Natural killer cell (primary cell): Measurements from ENCODE around the gene CFAP57. TPM values are rescaled to one million over a fixed set of nuclear protein-coding genes. Genes with fewer than 3 reads are reported as not detected.

Source experiments
- ATAC-seq, 3 donors: fragments of 150-1000 bp in 2 of 3; fragments of 200-7000 bp in 1 of 3; cut with Tn5 transposase; 1 replicate in 1 of 3; 2 replicates in 2 of 3; pipeline ENCODE4 v1.10.0; 2021; ENCODE audit warnings: mild to moderate bottlenecking in 2 of 3, moderate library complexity in 2 of 3
- DNase-seq, 2 donors: peaks; one replicate each; pipeline versions ENCODE4 v3.0.0 to v3.0.0-alpha.2; 2013 to 2021; ENCODE audit warnings: mixed read lengths in 1 of 2
- H3K27ac ChIP-seq: one replicate; pipeline ENCODE4 v1.5.1; 2013; ENCODE audit warnings: mild to moderate bottlenecking, low read length
- H3K27me3 ChIP-seq: one replicate; pipeline ENCODE4 v1.6.1; 2013; ENCODE audit warnings: low read length; ENCODE audit not compliant: control insufficient read depth, insufficient read depth
- H3K36me3 ChIP-seq: one replicate; pipeline ENCODE4 v1.6.1; 2013; ENCODE audit warnings: low read length; ENCODE audit not compliant: control insufficient read depth, insufficient read depth
- H3K4me1 ChIP-seq: one replicate; pipeline ENCODE4 v1.6.1; 2013; ENCODE audit warnings: low read length; ENCODE audit not compliant: control insufficient read depth, insufficient read depth
- H3K4me3 ChIP-seq: one replicate; pipeline ENCODE4 v1.5.1; 2013; ENCODE audit warnings: low read length
- H3K9me3 ChIP-seq: one replicate; pipeline ENCODE4 v1.6.1; 2013; ENCODE audit warnings: low read length; ENCODE audit not compliant: control insufficient read depth, insufficient read depth
- H3K27ac Mint-ChIP-seq, 2 donors: one replicate each; pipeline ENCODE4 v1.8.0; 2022; ENCODE audit warnings: mild to moderate bottlenecking in 2 of 2, mixed read lengths in 2 of 2, moderate library complexity in 1 of 2
- H3K27me3 Mint-ChIP-seq, 2 donors: one replicate each; pipeline ENCODE4 v1.8.0; 2022; ENCODE audit warnings: low read depth in 2 of 2, mixed read lengths in 2 of 2
- H3K36me3 Mint-ChIP-seq: one replicate; pipeline ENCODE4 v1.8.0; 2022; ENCODE audit warnings: mixed read lengths
- H3K4me1 Mint-ChIP-seq, 2 donors: one replicate each; pipeline ENCODE4 v1.8.0; 2022; ENCODE audit warnings: mixed read lengths in 2 of 2
- H3K4me3 Mint-ChIP-seq: one replicate; pipeline ENCODE4 v1.8.0; 2022; ENCODE audit warnings: mild to moderate bottlenecking, moderate library complexity, mixed read lengths
- H3K9me3 Mint-ChIP-seq, 2 donors: one replicate each; pipeline ENCODE4 v1.8.0; 2022; ENCODE audit warnings: mixed read lengths in 2 of 2
- whole genome bisulfite sequencing: methylation state at CpG from one replicate; pipeline ENCODE4 v1.1.7; 2013; ENCODE audit warnings: missing lambda C conversion rate; ENCODE audit not compliant: insufficient coverage; 5-methylcytosine and 5-hydroxymethylcytosine counted together
- intact Hi-C: fragments of 100-400 bp; cut with micrococcal nuclease; formaldehyde crosslinking; loops from one replicate; pipeline ENCODE4 v1.14.2; 2022
- total RNA-seq, 4 donors: library from RNA; stranded (reverse); fragments of 120-200 nt in 1 of 4; gene quantifications; one replicate each; pipeline versions ENCODE4 v1.2.3 to v1.2.4, GENCODE V29; 2013 to 2022
- TF ChIP-seq, protein P1 (sequence below): fragments of 200-600 bp; IDR thresholded peaks from one replicate; pipeline ENCODE4 v1.8.0; 2022; ENCODE audit warnings: antibody characterized with exemption

Gene CFAP57
- total RNA-seq, 3 donors from 2014 or later (not counting 1 experiment from before 2014, with no cell fraction given) = 0.19 TPM; not detected in 2

DNA sequence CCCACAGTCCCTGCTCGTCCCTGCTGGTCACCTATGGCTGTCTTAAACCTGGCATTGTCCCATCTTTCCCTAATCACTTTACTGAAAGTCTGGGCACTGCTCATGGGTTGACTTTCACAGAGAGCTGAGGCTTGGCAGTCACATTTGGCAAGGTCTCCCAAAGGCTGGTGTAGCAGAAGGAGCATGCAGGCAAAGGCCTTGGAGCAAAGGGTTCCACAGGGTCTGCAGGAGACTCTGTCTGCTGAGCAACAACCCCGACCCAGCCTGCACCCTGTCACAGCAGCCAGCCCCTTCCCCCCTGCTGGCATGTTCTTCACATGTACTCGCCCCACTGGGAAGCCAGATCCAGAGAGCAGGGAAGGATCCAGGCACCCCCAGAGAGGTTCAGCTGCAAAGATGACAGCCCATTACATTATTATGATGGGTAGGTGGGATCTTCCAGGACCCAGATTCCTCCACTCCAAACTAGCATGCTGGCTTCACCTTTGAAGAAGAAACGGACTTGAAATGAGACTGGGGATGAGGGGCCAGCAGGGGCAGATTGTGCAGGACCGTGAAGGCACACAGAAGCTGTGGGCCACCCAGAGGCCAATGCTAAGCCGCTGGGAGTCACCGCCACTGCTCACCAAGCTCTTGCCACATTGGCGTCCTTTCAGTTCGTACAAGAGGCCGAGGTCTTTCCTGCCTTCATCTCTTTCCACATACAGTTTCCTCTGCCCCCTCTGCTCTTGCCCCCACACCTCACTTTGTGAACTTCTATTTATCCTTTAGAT, 83.5 kb downstream of the CFAP57 start:
- H3K9me3 Mint-ChIP-seq = no peaks in the 10 kb centered on the region
- no peak overlapping the region for H3K4me3 ChIP-seq
- intact Hi-C loops = no loop called here
- H3K4me1 ChIP-seq = no peaks in the 10 kb centered on the region
- no peaks in the 10 kb centered on the region for H3K27me3 ChIP-seq
- peaks cover 15 to 16% of the 10 kb centered on the region in 2 donors for H3K27me3 Mint-ChIP-seq
- no peaks in the 10 kb centered on the region for H3K4me1 Mint-ChIP-seq
- ATAC-seq = no peak
- no peak for DNase-seq
- H3K27ac ChIP-seq = no peak overlapping the region
- peaks cover 6% of the 10 kb centered on the region for H3K9me3 ChIP-seq
- TF ChIP-seq, protein P1, sequence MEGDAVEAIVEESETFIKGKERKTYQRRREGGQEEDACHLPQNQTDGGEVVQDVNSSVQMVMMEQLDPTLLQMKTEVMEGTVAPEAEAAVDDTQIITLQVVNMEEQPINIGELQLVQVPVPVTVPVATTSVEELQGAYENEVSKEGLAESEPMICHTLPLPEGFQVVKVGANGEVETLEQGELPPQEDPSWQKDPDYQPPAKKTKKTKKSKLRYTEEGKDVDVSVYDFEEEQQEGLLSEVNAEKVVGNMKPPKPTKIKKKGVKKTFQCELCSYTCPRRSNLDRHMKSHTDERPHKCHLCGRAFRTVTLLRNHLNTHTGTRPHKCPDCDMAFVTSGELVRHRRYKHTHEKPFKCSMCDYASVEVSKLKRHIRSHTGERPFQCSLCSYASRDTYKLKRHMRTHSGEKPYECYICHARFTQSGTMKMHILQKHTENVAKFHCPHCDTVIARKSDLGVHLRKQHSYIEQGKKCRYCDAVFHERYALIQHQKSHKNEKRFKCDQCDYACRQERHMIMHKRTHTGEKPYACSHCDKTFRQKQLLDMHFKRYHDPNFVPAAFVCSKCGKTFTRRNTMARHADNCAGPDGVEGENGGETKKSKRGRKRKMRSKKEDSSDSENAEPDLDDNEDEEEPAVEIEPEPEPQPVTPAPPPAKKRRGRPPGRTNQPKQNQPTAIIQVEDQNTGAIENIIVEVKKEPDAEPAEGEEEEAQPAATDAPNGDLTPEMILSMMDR = no peak
- 73% methylated on average over 10 of the region's 10 CpGs for WGBS
- no peak overlapping the region for H3K27ac Mint-ChIP-seq
- H3K36me3 Mint-ChIP-seq = no peaks in the 10 kb centered on the region
- no peak overlapping the region for H3K4me3 Mint-ChIP-seq
- no peaks in the 10 kb centered on the region for H3K36me3 ChIP-seq

GRCh38 chr1:43256675-43257570, 84.8 kb downstream of the CFAP57 start:
- H3K4me3 ChIP-seq = no peak overlapping the region
- no peak overlapping the region for H3K27ac Mint-ChIP-seq
- H3K4me1 ChIP-seq = no peaks in the 10 kb centered on the region
- H3K27me3 ChIP-seq = no peaks in the 10 kb centered on the region
- no peak overlapping the region for H3K4me3 Mint-ChIP-seq
- H3K4me1 Mint-ChIP-seq = no peaks in the 10 kb centered on the region
- intact Hi-C loops = no loop called here
- DNase-seq = no peak
- WGBS = 88% methylated on average over 8 of the region's 8 CpGs
- TF ChIP-seq, protein P1 = no peak
- H3K27me3 Mint-ChIP-seq = peaks cover 10 to 12% of the 10 kb centered on the region in 2 donors
- no peaks in the 10 kb centered on the region for H3K36me3 Mint-ChIP-seq
- no peaks in the 10 kb centered on the region for H3K9me3 Mint-ChIP-seq
- H3K36me3 ChIP-seq = no peaks in the 10 kb centered on the region
- ATAC-seq = no peak
- peaks cover 6% of the 10 kb centered on the region for H3K9me3 ChIP-seq
- no peak overlapping the region for H3K27ac ChIP-seq

DNA sequence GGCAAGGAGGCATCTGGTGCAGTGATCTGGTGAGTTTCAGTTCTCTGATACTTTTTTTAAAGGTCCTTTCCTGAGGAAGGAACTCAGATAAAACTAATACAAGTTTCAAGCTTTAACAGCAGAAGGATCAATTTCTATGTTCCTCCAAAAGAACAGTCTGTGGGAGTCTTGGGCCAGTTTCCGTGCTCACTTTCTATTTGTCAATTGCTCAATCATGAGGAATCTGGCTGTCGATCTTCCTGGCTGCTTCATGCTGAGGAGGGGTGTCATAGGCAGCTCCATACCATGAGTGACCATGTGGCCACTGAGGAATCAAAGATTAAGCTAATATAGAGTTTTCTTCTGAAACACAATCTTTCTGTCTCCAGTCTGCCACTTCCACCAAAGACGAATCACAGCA, 86.2 kb downstream of the CFAP57 start:
- no peak overlapping the region for H3K27ac ChIP-seq
- H3K4me1 Mint-ChIP-seq = no peaks in the 10 kb centered on the region
- H3K27me3 Mint-ChIP-seq = peaks cover 1 to 2% of the 10 kb centered on the region in 2 donors
- 81% methylated on average over 3 of the region's 3 CpGs for WGBS
- intact Hi-C loops = no loop called here
- no peaks in the 10 kb centered on the region for H3K9me3 Mint-ChIP-seq
- H3K4me3 Mint-ChIP-seq = no peak overlapping the region
- H3K27me3 ChIP-seq = no peaks in the 10 kb centered on the region
- peaks cover 6% of the 10 kb centered on the region for H3K9me3 ChIP-seq
- no peaks in the 10 kb centered on the region for H3K36me3 Mint-ChIP-seq
- ATAC-seq (no peak), DNase-seq (no peak)
- TF ChIP-seq, protein P1 = no peak
- H3K36me3 ChIP-seq = no peaks in the 10 kb centered on the region
- H3K4me3 ChIP-seq = no peak overlapping the region
- no peaks in the 10 kb centered on the region for H3K4me1 ChIP-seq
- H3K27ac Mint-ChIP-seq = no peak overlapping the region
